B cell (primary cell): Measurements from ENCODE around the gene MAS1L. TPM values are rescaled to one million over a fixed set of nuclear protein-coding genes. Genes with fewer than 3 reads are reported as not detected.

Experiments used
- ATAC-seq: fragments of 200-7000 bp; cut with Tn5 transposase; one replicate; pipeline ENCODE4 v1.10.0; 2021; ENCODE audit warnings: low read depth, mild to moderate bottlenecking, moderate number of reproducible peaks, moderate library complexity
- CTCF ChIA-PET: fragments of 350-600 bp; sonication (Branson Sonifier 250); formaldehyde crosslinking; loops from one replicate; lab custom pipeline; 2021; ENCODE audit warnings: antibody characterized with exemption, inconsistent platforms; lab: Charles Lee
- POLR2A ChIA-PET: fragments of 350-600 bp; sonication (Branson Sonifier 250); formaldehyde crosslinking; loops from one replicate; lab custom pipeline; 2021; ENCODE audit warnings: antibody characterized with exemption; lab: Charles Lee
- DNase-seq: peaks from one replicate; pipeline ENCODE4 v3.0.0; 2013
- H2AFZ ChIP-seq: 2 replicates; pipeline ENCODE4 v1.6.1; 2012; ENCODE audit warnings: mild to moderate bottlenecking, low read depth, low read length; ENCODE audit not compliant: insufficient read depth, poor library complexity, severe bottlenecking
- H3K27ac ChIP-seq, 2 donors: 1 replicate in 1 of 2; 2 replicates in 1 of 2; pipeline ENCODE4 v1.5.1; 2012 to 2013; ENCODE audit warnings: low read length in 2 of 2, mild to moderate bottlenecking in 2 of 2, moderate library complexity in 1 of 2
- H3K27me3 ChIP-seq, 4 experiments: fragments of 200-600 bp in 1 of 4; sonication (generic) in 1 of 4; replicated peaks in 1 of 4; 1 replicate in 2 of 4; 2 replicates in 2 of 4; pipeline versions ENCODE4 v1.6.1 to v1.7.0; 2013 to 2016; ENCODE audit warnings: low read length in 3 of 4, mild to moderate bottlenecking in 2 of 4, mixed read lengths in 1 of 4, moderate library complexity in 1 of 4; ENCODE audit not compliant: insufficient read depth in 4 of 4, control insufficient read depth in 3 of 4; ENCODE audit errors: control extremely low read depth in 1 of 4
- H3K36me3 ChIP-seq, 2 experiments: replicated peaks in 1 of 2; 1 replicate in 1 of 2; 2 replicates in 1 of 2; pipeline versions ENCODE4 v1.6.1 to v1.7.1; 2013; ENCODE audit warnings: low read length in 1 of 2; ENCODE audit not compliant: insufficient read depth in 2 of 2, control insufficient read depth in 1 of 2; ENCODE audit errors: control extremely low read depth in 1 of 2, extremely low read depth in 1 of 2
- H3K4me1 ChIP-seq, 2 donors: fragments of 200-600 bp in 1 of 2; sonication (generic) in 1 of 2; 1 replicate in 1 of 2; 2 replicates in 1 of 2; pipeline versions ENCODE4 v1.5.1 to v1.6.1; 2013 to 2017; ENCODE audit warnings: low read length in 2 of 2; ENCODE audit not compliant: control insufficient read depth in 2 of 2, insufficient read depth in 2 of 2
- H3K4me2 ChIP-seq: replicated peaks from 2 replicates; pipeline ENCODE3; 2012; ENCODE audit warnings: mild to moderate bottlenecking, low read depth, low read length; ENCODE audit not compliant: poor library complexity, severe bottlenecking
- H3K4me3 ChIP-seq, 5 experiments: fragments of 200-600 bp in 1 of 5; sonication (generic) in 1 of 5; 1 replicate in 3 of 5; 2 replicates in 2 of 5; pipeline versions ENCODE4 v1.5.1 to v1.7.0; 2011 to 2016; ENCODE audit warnings: low read length in 4 of 5, mild to moderate bottlenecking in 4 of 5, low read depth in 2 of 5, control low read depth in 1 of 5, moderate library complexity in 1 of 5; ENCODE audit not compliant: insufficient read depth in 1 of 5; ENCODE audit errors: control extremely low read depth in 1 of 5, extremely low read depth in 1 of 5
- H3K79me2 ChIP-seq: fragments of 200-600 bp; sonication (generic); one replicate; pipeline ENCODE4 v1.6.0; 2016; ENCODE audit warnings: low read length; ENCODE audit not compliant: control insufficient read depth, insufficient read depth
- H3K9ac ChIP-seq: fragments of 200-600 bp; sonication (generic); 2 replicates; pipeline ENCODE4 v1.6.1; 2017; ENCODE audit warnings: mild to moderate bottlenecking, low read length, moderate library complexity
- H3K9me3 ChIP-seq, 3 donors: one replicate each; pipeline versions ENCODE4 v1.6.1 to v1.7.1; 2013; ENCODE audit warnings: low read length in 2 of 3; ENCODE audit not compliant: control insufficient read depth in 2 of 3, insufficient read depth in 1 of 3; ENCODE audit errors: control extremely low read depth in 1 of 3
- H4K20me1 ChIP-seq: 2 replicates; pipeline ENCODE4 v1.6.0; 2012; ENCODE audit warnings: mild to moderate bottlenecking, low read length; ENCODE audit not compliant: insufficient read depth, control insufficient read depth, poor library complexity, severe bottlenecking
- H3K27ac Mint-ChIP-seq: one replicate; pipeline ENCODE4 v1.8.0; 2021; ENCODE audit warnings: mixed read lengths
- H3K27me3 Mint-ChIP-seq: one replicate; pipeline ENCODE4 v1.8.0; 2021; ENCODE audit warnings: mixed read lengths
- H3K4me1 Mint-ChIP-seq: one replicate; pipeline ENCODE4 v1.8.0; 2021; ENCODE audit warnings: mixed read lengths
- H3K4me3 Mint-ChIP-seq: one replicate; pipeline ENCODE4 v1.8.0; 2021; ENCODE audit warnings: mixed read lengths
- H3K9me3 Mint-ChIP-seq: one replicate; pipeline ENCODE4 v1.8.0; 2022; ENCODE audit warnings: mixed read lengths; ENCODE audit not compliant: insufficient read depth
- EZH2 ChIP-seq: IDR thresholded peaks from 2 replicates; pipeline ENCODE4 v1.6.1; 2012; ENCODE audit warnings: borderline replicate concordance, low read depth, mild to moderate bottlenecking, moderate library complexity, low read length; ENCODE audit not compliant: insufficient read depth, poor library complexity, severe bottlenecking
- WGBS: methylation state at CpG from one replicate; pipeline ENCODE4 v1.1.5; 2013; ENCODE audit warnings: missing lambda C conversion rate; ENCODE audit not compliant: insufficient coverage; 5-methylcytosine and 5-hydroxymethylcytosine counted together
- intact Hi-C: fragments of 100-400 bp; cut with micrococcal nuclease; formaldehyde crosslinking; loops from one replicate; pipeline ENCODE4 v1.10.0; 2022
- polyA plus RNA-seq: library from polyadenylated mRNA; depleted of rRNA; stranded (reverse); fragments of >200 nt; gene quantifications from 2 replicates; pipeline ENCODE4 v1.2.3, GENCODE V29; 2012
- total RNA-seq, 2 donors: library from RNA; stranded (reverse); fragments of 120-200 nt in 1 of 2; gene quantifications; 1 replicate in 1 of 2; 2 replicates in 1 of 2; pipeline versions ENCODE4 v1.2.3 to v1.2.4, GENCODE V29; 2013 to 2022
- TF ChIP-seq, protein P1 (sequence below): fragments of 200-600 bp; IDR thresholded peaks from one replicate; pipeline ENCODE4 v1.8.0; 2022; ENCODE audit warnings: antibody characterized with exemption, mild to moderate bottlenecking

The MAS1L gene
- total and polyA plus RNA-seq, 2 donors (not counting 1 experiment from before 2014, with no cell fraction given), result not detected

DNA sequence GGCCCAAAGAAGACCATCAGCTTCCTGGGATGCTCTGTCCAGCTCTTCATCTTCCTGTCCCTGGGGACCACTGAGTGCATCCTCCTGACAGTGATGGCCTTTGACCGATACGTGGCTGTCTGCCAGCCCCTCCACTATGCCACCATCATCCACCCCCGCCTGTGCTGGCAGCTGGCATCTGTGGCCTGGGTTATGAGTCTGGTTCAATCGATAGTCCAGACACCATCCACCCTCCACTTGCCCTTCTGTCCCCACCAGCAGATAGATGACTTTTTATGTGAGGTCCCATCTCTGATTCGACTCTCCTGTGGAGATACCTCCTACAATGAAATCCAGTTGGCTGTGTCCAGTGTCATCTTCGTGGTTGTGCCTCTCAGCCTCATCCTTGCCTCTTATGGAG lies 25.7 kb downstream of the MAS1L start:
- Histone ChIP-seq H3K27ac (no peak overlapping the region), H3K27me3 (peaks cover 0 to 9% (median 3%) of the 10 kb centered on the region in 4 experiments), H2AFZ (no peak overlapping the region), H3K9ac (no peak overlapping the region), H3K4me1 (no peaks in the 10 kb centered on the region), H3K36me3 (no peaks in the 10 kb centered on the region), H3K4me2 (no peak overlapping the region), H3K4me3 (no peak overlapping the region), H3K79me2 (no peaks in the 10 kb centered on the region), H3K9me3 (no peaks in the 10 kb centered on the region), H4K20me1 (no peaks in the 10 kb centered on the region)
- no peak for DNase-seq
- Mint-ChIP-seq H3K27ac (no peak overlapping the region), H3K9me3 (no peaks in the 10 kb centered on the region), H3K4me3 (no peak overlapping the region), H3K4me1 (no peaks in the 10 kb centered on the region), H3K27me3 (peaks cover 21% of the 10 kb centered on the region)
- TF ChIP-seq, protein P1, sequence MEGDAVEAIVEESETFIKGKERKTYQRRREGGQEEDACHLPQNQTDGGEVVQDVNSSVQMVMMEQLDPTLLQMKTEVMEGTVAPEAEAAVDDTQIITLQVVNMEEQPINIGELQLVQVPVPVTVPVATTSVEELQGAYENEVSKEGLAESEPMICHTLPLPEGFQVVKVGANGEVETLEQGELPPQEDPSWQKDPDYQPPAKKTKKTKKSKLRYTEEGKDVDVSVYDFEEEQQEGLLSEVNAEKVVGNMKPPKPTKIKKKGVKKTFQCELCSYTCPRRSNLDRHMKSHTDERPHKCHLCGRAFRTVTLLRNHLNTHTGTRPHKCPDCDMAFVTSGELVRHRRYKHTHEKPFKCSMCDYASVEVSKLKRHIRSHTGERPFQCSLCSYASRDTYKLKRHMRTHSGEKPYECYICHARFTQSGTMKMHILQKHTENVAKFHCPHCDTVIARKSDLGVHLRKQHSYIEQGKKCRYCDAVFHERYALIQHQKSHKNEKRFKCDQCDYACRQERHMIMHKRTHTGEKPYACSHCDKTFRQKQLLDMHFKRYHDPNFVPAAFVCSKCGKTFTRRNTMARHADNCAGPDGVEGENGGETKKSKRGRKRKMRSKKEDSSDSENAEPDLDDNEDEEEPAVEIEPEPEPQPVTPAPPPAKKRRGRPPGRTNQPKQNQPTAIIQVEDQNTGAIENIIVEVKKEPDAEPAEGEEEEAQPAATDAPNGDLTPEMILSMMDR, result no peak
- TF ChIP-seq EZH2, result no peak
- ChIA-PET CTCF (no interaction called here), POLR2A (no interaction called here)
- ATAC-seq, result no peak
- intact Hi-C loops, result no loop called here
- WGBS, result 89% methylated on average over 6 of the region's 6 CpGs

DNA sequence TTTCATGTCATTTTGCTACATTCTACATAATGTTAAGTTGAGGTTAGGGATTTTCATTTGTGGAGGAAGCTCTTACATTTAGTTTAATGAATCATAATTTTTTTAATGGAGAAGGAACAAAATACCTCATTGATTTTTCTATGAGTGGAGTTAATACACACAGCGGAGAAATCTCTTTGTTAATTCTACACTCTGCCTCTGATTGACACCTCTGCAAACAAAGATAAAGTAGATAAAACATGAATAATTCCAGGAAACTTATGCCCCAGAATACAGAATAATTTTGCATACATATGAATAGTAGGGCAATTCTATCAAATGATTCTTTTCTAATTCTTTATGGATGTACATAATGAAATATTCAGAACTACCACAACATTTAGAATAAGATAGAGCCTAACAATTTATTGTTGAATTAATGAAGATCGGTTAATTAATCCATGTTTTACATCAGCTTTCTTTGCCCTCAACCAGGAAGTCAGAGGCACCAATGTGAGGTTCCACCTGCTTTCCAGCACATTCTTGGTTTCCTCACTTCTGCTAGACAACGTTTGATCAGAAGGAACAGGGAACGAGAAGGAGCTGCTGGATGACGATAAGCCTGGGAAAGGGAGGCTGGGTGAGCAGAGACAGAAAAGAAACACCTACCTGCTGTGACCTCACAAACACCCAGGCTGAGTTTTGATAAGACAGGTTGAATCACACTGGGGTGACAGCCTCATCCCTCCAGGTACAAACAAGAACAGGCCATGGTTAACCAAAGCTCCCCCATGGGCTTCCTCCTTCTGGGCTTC lies 26.5 kb downstream of the MAS1L start:
- no peak for TF ChIP-seq EZH2
- TF ChIP-seq, protein P1, result no peak
- H3K4me3 Mint-ChIP-seq, result no peak overlapping the region
- no peak overlapping the region for H3K27ac ChIP-seq
- H4K20me1 ChIP-seq, result no peaks in the 10 kb centered on the region
- ATAC-seq, result no peak
- CTCF ChIA-PET, result no interaction called here
- H3K79me2 ChIP-seq, result no peaks in the 10 kb centered on the region
- H3K27me3 ChIP-seq, result peaks cover 0 to 5% (median 1%) of the 10 kb centered on the region in 4 experiments
- no peak overlapping the region for H3K4me3 ChIP-seq
- H3K4me1 ChIP-seq, result no peaks in the 10 kb centered on the region
- H3K4me2 ChIP-seq, result no peak overlapping the region
- H3K36me3 ChIP-seq, result no peaks in the 10 kb centered on the region
- no peaks in the 10 kb centered on the region for H3K9me3 ChIP-seq
- WGBS, result no CpG with 5 or more reads among the region's 5 CpGs
- intact Hi-C loops, result no loop called here
- peaks cover 21% of the 10 kb centered on the region for H3K27me3 Mint-ChIP-seq
- no peak overlapping the region for H3K9ac ChIP-seq
- H3K27ac Mint-ChIP-seq, result no peak overlapping the region
- no peaks in the 10 kb centered on the region for H3K4me1 Mint-ChIP-seq
- POLR2A ChIA-PET, result no interaction called here
- no peak for DNase-seq
- no peak overlapping the region for H2AFZ ChIP-seq
- H3K9me3 Mint-ChIP-seq, result no peaks in the 10 kb centered on the region
